HepG2 (cell line): ENCODE data around the gene SARS2. TPM values are rescaled to one million over a fixed set of nuclear protein-coding genes. Genes with fewer than 3 reads are reported as not detected.
"Not testable (repeated sequence)": the region's sequence is repeated elsewhere in the genome, so short reads cannot be mapped to it uniquely, and the experiment has no call there.

Source experiments
- ATAC-seq: fragments of 200-7000 bp; cut with Tn5 transposase; 3 replicates; pipeline ENCODE4 v1.9.1; 2020; ENCODE audit warnings: mild to moderate bottlenecking, moderate library complexity
- BruUV-seq: library from RNA; stranded (reverse); fragments of 400-500 nt; replicated peaks from 2 replicates; lab custom pipeline; 2021; lab: Mats Ljungman, UMichigan
- CTCF ChIA-PET: fragments of 300-600 bp; formaldehyde crosslinking; extraction: SDS; loops from one replicate; lab custom pipeline; 2021; ENCODE audit warnings: low total read pairs, inconsistent platforms, low intra/inter-chr PET ratio; lab: Yijun Ruan, JAX
- POLR2A ChIA-PET: fragments of 350-600 bp; sonication (Branson Sonifier 250); formaldehyde crosslinking; loops from one replicate; lab custom pipeline; 2020; ENCODE audit warnings: antibody characterized with exemption, inconsistent platforms; lab: Yijun Ruan, JAX
- DNase-seq: peaks from one replicate; pipeline ENCODE4 v3.0.0-alpha.2; 2015; ENCODE audit warnings: low spot score
- FAIRE-seq: peaks from 3 replicates; lab custom pipeline; 2011; peaks lifted over from hg19 to GRCh38; lab: Jason Lieb, UNC
- H2AFZ ChIP-seq: one replicate; pipeline ENCODE4 v1.6.1; 2011; ENCODE audit warnings: low read length, inconsistent platforms
- H3K27ac ChIP-seq: fragments of 300-600 bp; 3 replicates; pipeline ENCODE4 v1.8.0; 2011; ENCODE audit warnings: mixed run types, mild to moderate bottlenecking, mixed read lengths, low read length, inconsistent platforms; ENCODE audit not compliant: insufficient read depth; ENCODE audit errors: extremely low read length
- H3K27me3 ChIP-seq, 2 experiments: fragments of 200-600 bp in 1 of 2; 2 replicates in 1 of 2; 3 replicates in 1 of 2; pipeline versions ENCODE4 v1.6.0 to v1.8.0; 2011; ENCODE audit warnings: low read length in 2 of 2, mild to moderate bottlenecking in 2 of 2, moderate library complexity in 2 of 2, inconsistent platforms in 1 of 2; ENCODE audit not compliant: insufficient read depth in 2 of 2, control insufficient read depth in 1 of 2
- H3K36me3 ChIP-seq, 2 experiments: fragments of 200-600 bp in 1 of 2; replicated peaks in 1 of 2; 2 replicates in 1 of 2; 3 replicates in 1 of 2; pipeline versions ENCODE4 v1.5.1 to v1.8.0; 2011; ENCODE audit warnings: low read length in 2 of 2, inconsistent platforms in 1 of 2; ENCODE audit not compliant: insufficient read depth in 2 of 2, control insufficient read depth in 1 of 2
- H3K4me1 ChIP-seq: 2 replicates; pipeline ENCODE4 v1.5.1; 2012; ENCODE audit warnings: low read length, inconsistent platforms; ENCODE audit not compliant: insufficient read depth
- H3K4me2 ChIP-seq: 2 replicates; pipeline ENCODE4 v1.6.0; 2011; ENCODE audit warnings: low read depth, low read length, inconsistent platforms
- H3K4me3 ChIP-seq, 3 experiments: fragments of 200-600 bp in 1 of 3; sonication (generic), shearing (Covaris generic) in 1 of 3; replicated peaks in 1 of 3; 2 replicates each; pipeline ENCODE4 v1.5.1; 2011 to 2016; ENCODE audit warnings: low read length in 3 of 3, inconsistent platforms in 2 of 3, low read depth in 2 of 3, mild to moderate bottlenecking in 2 of 3, control low read depth in 1 of 3, mixed read lengths in 1 of 3; ENCODE audit not compliant: insufficient read depth in 1 of 3
- H3K79me2 ChIP-seq: one replicate; pipeline ENCODE4 v1.6.1; 2011; ENCODE audit warnings: low read length, inconsistent platforms; ENCODE audit not compliant: insufficient read depth
- H3K9ac ChIP-seq: 2 replicates; pipeline ENCODE4 v1.6.0; 2011; ENCODE audit warnings: mild to moderate bottlenecking, low read depth, low read length, inconsistent platforms; ENCODE audit not compliant: insufficient read depth
- H3K9me3 ChIP-seq: 2 replicates; pipeline ENCODE4 v1.5.1; 2012; ENCODE audit warnings: mild to moderate bottlenecking, low read length
- H4K20me1 ChIP-seq: 2 replicates; pipeline ENCODE4 v1.6.0; 2011; ENCODE audit warnings: inconsistent platforms, mild to moderate bottlenecking, low read length, moderate library complexity; ENCODE audit not compliant: insufficient read depth
- KAT7 ChIP-seq: IDR thresholded peaks from 2 replicates; pipeline ENCODE4 v1.6.1; 2018; ENCODE audit warnings: borderline replicate concordance, missing compliant biosample characterization
- RBM22 ChIP-seq: fragments of 200-400 bp; formaldehyde crosslinking; optimal IDR thresholded peaks from 2 replicates; pipeline ENCODE3; 2017; ENCODE audit warnings: mild to moderate bottlenecking, low read length, moderate library complexity
- SP1 ChIP-seq, 2 experiments: fragments of 450-650 bp in 1 of 2; sonication (generic) in 1 of 2; formaldehyde crosslinking in 1 of 2; IDR thresholded peaks; 2 replicates each; pipeline versions ENCODE4 v1.4.0 to v1.6.1; 2016 to 2020; ENCODE audit warnings: missing genetic modification reagents in 1 of 2
- ZMYM2 ChIP-seq: sonication (generic); formaldehyde crosslinking; IDR thresholded peaks from 2 replicates; pipeline ENCODE4 v1.8.0; 2022; ENCODE audit warnings: mild to moderate bottlenecking, missing genetic modification reagents
- ZNF121 ChIP-seq: sonication (generic); formaldehyde crosslinking; IDR thresholded peaks from 2 replicates; pipeline ENCODE4 v1.5.0; 2020; ENCODE audit warnings: mild to moderate bottlenecking, missing genetic modification reagents
- ZNF124 ChIP-seq: sonication (generic); formaldehyde crosslinking; IDR thresholded peaks from 2 replicates; pipeline ENCODE4 v1.4.0; 2020; ENCODE audit warnings: missing genetic modification reagents
- WGBS: methylation state at CpG from one replicate; pipeline ENCODE4 v1.1.6; 2017; ENCODE audit warnings: low lambda C conversion rate; 5-methylcytosine and 5-hydroxymethylcytosine counted together
- in situ Hi-C: cut with HindIII; loops from 2 replicates; pipeline ENCODE4 v1.10.0; 2017; ENCODE audit warnings: low pct_unique_long_range_greater_than_20kb; ENCODE audit not compliant: extremely low pct_ligation_motif_present
- intact Hi-C: fragments of 100-400 bp; cut with micrococcal nuclease; formaldehyde crosslinking; loops from one replicate; pipeline ENCODE4 v1.10.0; 2022; ENCODE audit not compliant: unreplicated experiment
- polyA plus RNA-seq, 8 experiments: library from polyadenylated mRNA; depleted of rRNA in 3 of 8; stranded (reverse) in 7 of 8; unstranded in 1 of 8; fragments of >200 nt; fragmentation: Illumina TruSeq in 4 of 8; extraction: Trizol in 4 of 8; gene quantifications; 2 replicates each; pipeline versions ENCODE4 v1.2.1 to v1.2.3, GENCODE V29; 2011 to 2016; ENCODE audit warnings: low read depth in 4 of 8, missing spikeins in 1 of 8, mixed read lengths in 1 of 8; ENCODE audit not compliant: insufficient read depth in 1 of 8
- total RNA-seq, 5 experiments: library from RNA; depleted of rRNA; stranded (reverse); fragments of >200 nt; fragmentation: Illumina TruSeq; extraction: Trizol; gene quantifications; 2 replicates each; pipeline ENCODE4 v1.2.3, GENCODE V29; 2016; ENCODE audit warnings: low read depth in 1 of 5
- TF ChIP-seq, protein P1 (sequence below): sonication (generic); formaldehyde crosslinking; IDR thresholded peaks from 2 replicates; pipeline ENCODE4 v1.5.0; 2020; ENCODE audit warnings: mild to moderate bottlenecking, missing genetic modification reagents
- TF ChIP-seq, protein P2 (sequence below): sonication (generic); formaldehyde crosslinking; IDR thresholded peaks from 2 replicates; pipeline ENCODE4 v1.5.0; 2020; ENCODE audit warnings: mild to moderate bottlenecking, missing genetic modification reagents

SARS2 gene
- total and polyA plus RNA-seq, 2 of the 13 experiments (the other 11 are each of a cell fraction or from before 2014, with no cell fraction given), result 40.0 to 48.6 TPM

DNA sequence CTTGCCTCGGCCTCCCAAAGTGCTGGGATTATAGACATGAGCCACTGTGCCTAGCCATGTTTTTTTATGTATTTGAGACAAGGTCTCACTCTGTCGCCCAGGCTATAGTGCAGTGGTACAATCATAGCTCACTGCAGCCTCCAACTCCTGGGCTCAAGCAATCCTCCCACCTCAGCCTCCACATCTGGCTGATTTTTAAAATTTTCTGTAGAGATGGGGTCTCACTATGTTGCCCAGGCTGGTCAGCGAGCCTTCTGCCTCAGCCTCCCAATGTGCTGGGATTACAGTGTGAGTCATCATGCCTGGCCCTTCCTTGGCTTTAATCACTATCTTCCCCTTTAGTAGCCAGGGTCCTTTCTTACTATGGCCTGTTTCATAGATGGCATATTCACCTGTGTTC, 45.9 kb downstream of the SARS2 start:
- H3K36me3 ChIP-seq, H4K20me1 ChIP-seq, POLR2A ChIA-PET, H3K4me3 ChIP-seq, BruUV-seq, H3K4me2 ChIP-seq, intact Hi-C loops, H3K27ac ChIP-seq, H3K79me2 ChIP-seq, H3K4me1 ChIP-seq, H3K27me3 ChIP-seq, H2AFZ ChIP-seq, ATAC-seq, DNase-seq, in situ Hi-C loops, FAIRE-seq, H3K9ac ChIP-seq, H3K9me3 ChIP-seq: not testable (repeated sequence)
- TF ChIP-seq, protein P1, sequence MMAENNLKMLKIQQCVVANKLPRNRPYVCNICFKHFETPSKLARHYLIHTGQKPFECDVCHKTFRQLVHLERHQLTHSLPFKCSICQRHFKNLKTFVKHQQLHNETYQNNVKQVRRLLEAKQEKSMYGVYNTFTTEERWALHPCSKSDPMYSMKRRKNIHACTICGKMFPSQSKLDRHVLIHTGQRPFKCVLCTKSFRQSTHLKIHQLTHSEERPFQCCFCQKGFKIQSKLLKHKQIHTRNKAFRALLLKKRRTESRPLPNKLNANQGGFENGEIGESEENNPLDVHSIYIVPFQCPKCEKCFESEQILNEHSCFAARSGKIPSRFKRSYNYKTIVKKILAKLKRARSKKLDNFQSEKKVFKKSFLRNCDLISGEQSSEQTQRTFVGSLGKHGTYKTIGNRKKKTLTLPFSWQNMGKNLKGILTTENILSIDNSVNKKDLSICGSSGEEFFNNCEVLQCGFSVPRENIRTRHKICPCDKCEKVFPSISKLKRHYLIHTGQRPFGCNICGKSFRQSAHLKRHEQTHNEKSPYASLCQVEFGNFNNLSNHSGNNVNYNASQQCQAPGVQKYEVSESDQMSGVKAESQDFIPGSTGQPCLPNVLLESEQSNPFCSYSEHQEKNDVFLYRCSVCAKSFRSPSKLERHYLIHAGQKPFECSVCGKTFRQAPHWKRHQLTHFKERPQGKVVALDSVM (CRISPR knock-in tag), result peak; percentile 45; the same call in 1 of the 2 replicates
- peak; percentile 76 for TF ChIP-seq ZNF121 (CRISPR knock-in tag)
- CTCF ChIA-PET, result interaction anchor here (0.7 kb wide), 1 partner anchor 249 kb away, joined by 3 read pairs; no protein-coding TSS in a partner anchor
- 94% methylated on average over 3 of the region's 3 CpGs for WGBS

DNA sequence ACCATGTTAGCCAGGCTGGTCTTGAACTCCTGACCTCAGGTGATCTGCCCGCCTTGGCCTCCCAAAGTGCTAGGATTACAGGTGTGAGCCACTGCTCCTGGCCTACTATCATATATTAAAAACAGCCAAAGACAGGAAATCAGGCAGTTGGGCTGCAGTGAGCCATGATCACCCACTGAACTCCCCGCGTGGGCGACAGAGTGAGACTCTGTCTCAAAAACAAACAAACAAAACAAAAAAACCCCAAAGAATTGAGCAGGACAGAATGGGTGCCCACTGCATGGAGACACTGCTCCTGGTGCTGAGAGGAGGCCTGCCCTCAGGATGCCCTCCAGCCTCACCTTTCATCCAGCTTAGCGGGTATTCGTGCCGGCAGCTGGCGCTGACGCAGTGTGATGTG, 47.3 kb downstream of the SARS2 start:
- DNase-seq, result no peak
- Histone ChIP-seq H3K9me3 (no peaks in the 10 kb centered on the region), H3K36me3 (peaks cover 0 to 4% of the 10 kb centered on the region in 2 experiments; a peak in 2 of 5 replicates), H3K9ac (no peak overlapping the region), H3K27ac (no peak overlapping the region), H3K79me2 (no peaks in the 10 kb centered on the region), H3K27me3 (no peaks in the 10 kb centered on the region), H3K4me1 (peaks cover 22% of the 10 kb centered on the region), H3K4me3 (no peak overlapping the region), H2AFZ (no peak overlapping the region), H4K20me1 (no peaks in the 10 kb centered on the region), H3K4me2 (no peak overlapping the region)
- intact Hi-C loops, result no loop called here
- ATAC-seq, result no peak
- POLR2A ChIA-PET, result no interaction called here
- FAIRE-seq, result no peak
- CTCF ChIA-PET, result no interaction called here
- BruUV-seq, result no TSS peak
- TF ChIP-seq RBM22 (no peak), ZNF124 (CRISPR knock-in tag) (no peak), KAT7 (CRISPR knock-in tag) (no peak), ZMYM2 (CRISPR knock-in tag) (no peak), SP1 (IDR thresholded peaks at IDR 0.05) (no peak), SP1 (CRISPR knock-in tag; IDR thresholded peaks at IDR 0.05) (no peak)
- TF ChIP-seq, protein P2, sequence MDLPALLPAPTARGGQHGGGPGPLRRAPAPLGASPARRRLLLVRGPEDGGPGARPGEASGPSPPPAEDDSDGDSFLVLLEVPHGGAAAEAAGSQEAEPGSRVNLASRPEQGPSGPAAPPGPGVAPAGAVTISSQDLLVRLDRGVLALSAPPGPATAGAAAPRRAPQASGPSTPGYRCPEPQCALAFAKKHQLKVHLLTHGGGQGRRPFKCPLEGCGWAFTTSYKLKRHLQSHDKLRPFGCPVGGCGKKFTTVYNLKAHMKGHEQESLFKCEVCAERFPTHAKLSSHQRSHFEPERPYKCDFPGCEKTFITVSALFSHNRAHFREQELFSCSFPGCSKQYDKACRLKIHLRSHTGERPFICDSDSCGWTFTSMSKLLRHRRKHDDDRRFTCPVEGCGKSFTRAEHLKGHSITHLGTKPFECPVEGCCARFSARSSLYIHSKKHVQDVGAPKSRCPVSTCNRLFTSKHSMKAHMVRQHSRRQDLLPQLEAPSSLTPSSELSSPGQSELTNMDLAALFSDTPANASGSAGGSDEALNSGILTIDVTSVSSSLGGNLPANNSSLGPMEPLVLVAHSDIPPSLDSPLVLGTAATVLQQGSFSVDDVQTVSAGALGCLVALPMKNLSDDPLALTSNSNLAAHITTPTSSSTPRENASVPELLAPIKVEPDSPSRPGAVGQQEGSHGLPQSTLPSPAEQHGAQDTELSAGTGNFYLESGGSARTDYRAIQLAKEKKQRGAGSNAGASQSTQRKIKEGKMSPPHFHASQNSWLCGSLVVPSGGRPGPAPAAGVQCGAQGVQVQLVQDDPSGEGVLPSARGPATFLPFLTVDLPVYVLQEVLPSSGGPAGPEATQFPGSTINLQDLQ (CRISPR knock-in tag), result no peak
- over 99% methylated on average over 9 of the region's 9 CpGs for WGBS
- in situ Hi-C loops, result no loop called here
